ENCODE results near the gene CLDN7.

DNA sequence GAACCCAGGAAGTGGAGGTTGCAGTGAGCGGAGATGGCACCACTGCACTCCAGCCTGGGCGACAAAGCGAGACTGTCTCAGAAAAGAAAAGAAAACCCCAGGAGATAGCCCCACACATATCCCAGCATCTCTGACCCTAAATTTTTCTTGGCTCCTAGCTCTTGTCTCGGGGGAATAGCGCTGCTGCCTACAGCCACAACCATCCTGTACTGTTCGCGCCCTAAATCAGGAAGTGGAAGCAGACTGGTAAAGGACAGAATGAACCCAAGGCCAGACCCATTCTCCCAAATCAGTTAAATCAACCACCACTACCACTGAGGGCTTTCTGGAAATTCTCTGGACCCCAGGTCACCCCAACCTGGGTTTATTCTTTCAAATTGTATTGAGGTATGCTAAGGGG lies 12.4 kb downstream of the CLDN7 start:
- TF ChIP-seq CTCF (optimal IDR thresholded peaks at IDR 0.05 in 1 of 3, IDR thresholded peaks at IDR 0.05 in 1 of 3, conservative IDR thresholded peaks at IDR 0.05 in 1 of 3; ENCODE audit: extremely low read depth in 1 of 3, insufficient read depth in 2 of 3, low read length in 3 of 3) (no peak), EZH2 (IDR thresholded peaks at IDR 0.05; ENCODE audit: low read length) (no peak)
